K562 (cell line): ENCODE data around the gene CD46.

Experiments used
- CEBPB ChIP-seq: fragments of 450-650 bp; IDR thresholded peaks from 2 replicates; pipeline ENCODE4 v1.6.1; 2016; ENCODE audit warnings: missing genetic modification characterization, missing compliant biosample characterization
- HCFC1 ChIP-seq: IDR thresholded peaks from 2 replicates; pipeline ENCODE4 v1.6.1; 2012; ENCODE audit warnings: low read depth, low read length, improper control_type of control experiment
- MXI1 ChIP-seq: IDR thresholded peaks from 2 replicates; pipeline ENCODE4 v1.6.1; 2011; ENCODE audit warnings: low read depth, mild to moderate bottlenecking, improper control_type of control experiment, low read length
- NONO ChIP-seq, 2 experiments: fragments of 200-400 bp in 1 of 2; fragments of 450-650 bp in 1 of 2; formaldehyde crosslinking in 1 of 2; IDR thresholded peaks; 2 replicates each; pipeline ENCODE4 v1.6.1; 2017; ENCODE audit warnings: low read depth in 2 of 2, mild to moderate bottlenecking in 2 of 2, moderate library complexity in 2 of 2, low read length in 1 of 2
- NRF1 ChIP-seq, 2 experiments: fragments of 450-650 bp; IDR thresholded peaks in 1 of 2; conservative IDR thresholded peaks in 1 of 2; 2 replicates each; pipeline ENCODE4 v1.6.1; 2014; ENCODE audit warnings: mild to moderate bottlenecking in 2 of 2
- ZFP36 ChIP-seq: fragments of 150-350 bp; IDR thresholded peaks from 2 replicates; pipeline ENCODE4 v1.6.1; 2018; ENCODE audit warnings: low read length, low read depth; ENCODE audit not compliant: partially characterized antibody
- TF ChIP-seq, protein P1 (sequence below): fragments of 450-650 bp; formaldehyde crosslinking; conservative IDR thresholded peaks from 2 replicates; pipeline ENCODE4 v1.4.0; 2022; ENCODE audit warnings: mild to moderate bottlenecking, missing genetic modification characterization
- TF ChIP-seq, protein P2 (sequence below): fragments of 200-400 bp; formaldehyde crosslinking; IDR thresholded peaks from 2 replicates; pipeline ENCODE4 v1.6.1; 2017; ENCODE audit warnings: mild to moderate bottlenecking, low read depth, low read length, moderate library complexity

DNA sequence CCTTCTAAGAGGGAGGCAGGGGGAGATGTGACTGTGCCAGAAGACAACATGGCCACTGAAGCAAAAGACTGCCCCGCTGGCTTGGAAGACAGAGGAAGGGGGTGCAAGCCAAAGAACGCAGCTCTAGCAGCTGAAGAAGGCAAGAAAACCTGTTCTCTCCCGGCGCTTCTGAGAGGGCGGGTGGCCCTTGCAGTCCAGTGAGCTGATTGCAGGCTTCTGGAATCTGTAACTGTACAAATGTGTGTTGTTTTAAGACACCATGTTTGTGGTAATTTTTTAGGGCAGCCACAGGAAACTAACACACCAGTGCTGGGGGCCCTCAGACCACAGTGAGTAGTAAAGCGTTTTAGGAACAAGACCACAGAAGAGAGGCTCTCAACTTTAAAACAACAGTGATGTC is 47.0 kb downstream of the CD46 start:
- TF ChIP-seq, protein P1, sequence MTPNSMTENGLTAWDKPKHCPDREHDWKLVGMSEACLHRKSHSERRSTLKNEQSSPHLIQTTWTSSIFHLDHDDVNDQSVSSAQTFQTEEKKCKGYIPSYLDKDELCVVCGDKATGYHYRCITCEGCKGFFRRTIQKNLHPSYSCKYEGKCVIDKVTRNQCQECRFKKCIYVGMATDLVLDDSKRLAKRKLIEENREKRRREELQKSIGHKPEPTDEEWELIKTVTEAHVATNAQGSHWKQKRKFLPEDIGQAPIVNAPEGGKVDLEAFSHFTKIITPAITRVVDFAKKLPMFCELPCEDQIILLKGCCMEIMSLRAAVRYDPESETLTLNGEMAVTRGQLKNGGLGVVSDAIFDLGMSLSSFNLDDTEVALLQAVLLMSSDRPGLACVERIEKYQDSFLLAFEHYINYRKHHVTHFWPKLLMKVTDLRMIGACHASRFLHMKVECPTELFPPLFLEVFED (CRISPR knock-in tag): no peak
- TF ChIP-seq HCFC1 (no peak), NRF1 (conservative IDR thresholded peaks at IDR 0.05 in 1 of 2, IDR thresholded peaks at IDR 0.05 in 1 of 2) (no peak), NONO (IDR thresholded peaks at IDR 0.05; ENCODE audit: low read depth in 2 of 2, low read length in 1 of 2) (no peak), MXI1 (no peak), ZFP36 (no peak), CEBPB (tag) (no peak)
- TF ChIP-seq, protein P2, sequence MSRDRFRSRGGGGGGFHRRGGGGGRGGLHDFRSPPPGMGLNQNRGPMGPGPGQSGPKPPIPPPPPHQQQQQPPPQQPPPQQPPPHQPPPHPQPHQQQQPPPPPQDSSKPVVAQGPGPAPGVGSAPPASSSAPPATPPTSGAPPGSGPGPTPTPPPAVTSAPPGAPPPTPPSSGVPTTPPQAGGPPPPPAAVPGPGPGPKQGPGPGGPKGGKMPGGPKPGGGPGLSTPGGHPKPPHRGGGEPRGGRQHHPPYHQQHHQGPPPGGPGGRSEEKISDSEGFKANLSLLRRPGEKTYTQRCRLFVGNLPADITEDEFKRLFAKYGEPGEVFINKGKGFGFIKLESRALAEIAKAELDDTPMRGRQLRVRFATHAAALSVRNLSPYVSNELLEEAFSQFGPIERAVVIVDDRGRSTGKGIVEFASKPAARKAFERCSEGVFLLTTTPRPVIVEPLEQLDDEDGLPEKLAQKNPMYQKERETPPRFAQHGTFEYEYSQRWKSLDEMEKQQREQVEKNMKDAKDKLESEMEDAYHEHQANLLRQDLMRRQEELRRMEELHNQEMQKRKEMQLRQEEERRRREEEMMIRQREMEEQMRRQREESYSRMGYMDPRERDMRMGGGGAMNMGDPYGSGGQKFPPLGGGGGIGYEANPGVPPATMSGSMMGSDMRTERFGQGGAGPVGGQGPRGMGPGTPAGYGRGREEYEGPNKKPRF: no peak
